Measurements from ENCODE around the gene MS4A7.

- no peak for TF ChIP-seq EZH2 (IDR thresholded peaks at IDR 0.05; ENCODE audit: insufficient read depth, low read length)
- TF ChIP-seq, protein P1, sequence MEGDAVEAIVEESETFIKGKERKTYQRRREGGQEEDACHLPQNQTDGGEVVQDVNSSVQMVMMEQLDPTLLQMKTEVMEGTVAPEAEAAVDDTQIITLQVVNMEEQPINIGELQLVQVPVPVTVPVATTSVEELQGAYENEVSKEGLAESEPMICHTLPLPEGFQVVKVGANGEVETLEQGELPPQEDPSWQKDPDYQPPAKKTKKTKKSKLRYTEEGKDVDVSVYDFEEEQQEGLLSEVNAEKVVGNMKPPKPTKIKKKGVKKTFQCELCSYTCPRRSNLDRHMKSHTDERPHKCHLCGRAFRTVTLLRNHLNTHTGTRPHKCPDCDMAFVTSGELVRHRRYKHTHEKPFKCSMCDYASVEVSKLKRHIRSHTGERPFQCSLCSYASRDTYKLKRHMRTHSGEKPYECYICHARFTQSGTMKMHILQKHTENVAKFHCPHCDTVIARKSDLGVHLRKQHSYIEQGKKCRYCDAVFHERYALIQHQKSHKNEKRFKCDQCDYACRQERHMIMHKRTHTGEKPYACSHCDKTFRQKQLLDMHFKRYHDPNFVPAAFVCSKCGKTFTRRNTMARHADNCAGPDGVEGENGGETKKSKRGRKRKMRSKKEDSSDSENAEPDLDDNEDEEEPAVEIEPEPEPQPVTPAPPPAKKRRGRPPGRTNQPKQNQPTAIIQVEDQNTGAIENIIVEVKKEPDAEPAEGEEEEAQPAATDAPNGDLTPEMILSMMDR (IDR thresholded peaks at IDR 0.05; ENCODE audit: insufficient read depth, low read depth, low read length) = no peak
These were observed 17.7 kb upstream of the MS4A7 start for GRCh38 chr11:60360621-60361020.
